Measurements from ENCODE around the gene USP3.

DNA sequence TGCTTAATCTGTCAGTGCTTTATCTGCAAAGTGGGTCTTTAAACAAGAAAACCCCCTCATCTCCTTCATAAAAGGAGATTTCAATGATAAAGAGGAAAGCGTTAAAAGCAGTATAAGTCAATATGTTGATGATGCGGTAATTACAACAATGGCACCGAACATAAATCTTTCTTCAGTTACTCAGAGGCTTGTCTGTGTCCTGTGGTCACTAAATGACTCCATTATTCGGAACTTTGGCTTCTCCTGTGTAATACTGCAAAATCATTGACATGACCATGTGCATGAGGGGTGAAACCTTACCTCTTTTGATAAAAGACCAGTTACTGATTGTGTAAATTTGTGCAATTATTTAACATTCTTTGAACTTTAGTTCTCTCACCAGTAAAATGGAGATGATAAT lies 4.8 kb upstream of the USP3 start:
- no peak for TF ChIP-seq GATA3 (IDR thresholded peaks at IDR 0.05; ENCODE audit: low read depth, low read length)
- TF ChIP-seq GATA2 (IDR thresholded peaks at IDR 0.05; ENCODE audit: low read depth, low read length) = no peak

All from SH-SY5Y (cell line).